H9 (cell line): ENCODE measurements around the gene AIF1L. TPM values are rescaled to one million over a fixed set of nuclear protein-coding genes. Genes with fewer than 3 reads are reported as not detected.

ENCODE experiments used
- DNase-seq: peaks from one replicate; pipeline ENCODE4 v3.0.0-alpha.2; 2017
- H2AFZ ChIP-seq: one replicate; pipeline ENCODE4 v1.6.1; 2013; ENCODE audit warnings: mild to moderate bottlenecking, low read length, control low read depth, moderate library complexity
- H2AK5ac ChIP-seq: 2 replicates; pipeline ENCODE4 v1.6.1; 2013; ENCODE audit warnings: low read length, control low read depth, mixed read lengths; ENCODE audit not compliant: insufficient read length
- H2BK120ac ChIP-seq: one replicate; pipeline ENCODE4 v1.6.1; 2013; ENCODE audit warnings: low read depth, mild to moderate bottlenecking, low read length, control low read depth, inconsistent platforms; ENCODE audit not compliant: poor library complexity, severe bottlenecking
- H2BK12ac ChIP-seq: 2 replicates; pipeline ENCODE4 v1.6.1; 2013; ENCODE audit warnings: low read length, control low read depth, mixed read lengths, low read depth; ENCODE audit not compliant: insufficient read length
- H2BK15ac ChIP-seq: 2 replicates; pipeline ENCODE4 v1.6.1; 2013; ENCODE audit warnings: low read depth, low read length, control low read depth
- H2BK20ac ChIP-seq: one replicate; pipeline ENCODE4 v1.6.1; 2013; ENCODE audit warnings: low read depth, mild to moderate bottlenecking, low read length, control low read depth, inconsistent platforms; ENCODE audit not compliant: poor library complexity, severe bottlenecking
- H2BK5ac ChIP-seq: 2 replicates; pipeline ENCODE4 v1.6.1; 2013; ENCODE audit warnings: low read length, control low read depth, mixed read lengths; ENCODE audit not compliant: insufficient read length
- H3K14ac ChIP-seq: 2 replicates; pipeline ENCODE4 v1.6.1; 2013; ENCODE audit warnings: low read length, control low read depth; ENCODE audit not compliant: insufficient read depth
- H3K18ac ChIP-seq: 2 replicates; pipeline ENCODE4 v1.6.1; 2013; ENCODE audit warnings: low read depth, mild to moderate bottlenecking, mixed read lengths, low read length, control low read depth; ENCODE audit not compliant: insufficient read length
- H3K23ac ChIP-seq: 2 replicates; pipeline ENCODE4 v1.6.1; 2013; ENCODE audit warnings: low read length, control low read depth, mixed read lengths, low read depth; ENCODE audit not compliant: insufficient read length
- H3K23me2 ChIP-seq: 2 replicates; pipeline ENCODE4 v1.6.1; 2013; ENCODE audit warnings: low read depth, mild to moderate bottlenecking, mixed read lengths, low read length, control low read depth; ENCODE audit not compliant: insufficient read length, poor library complexity, severe bottlenecking
- H3K27ac ChIP-seq: 2 replicates; pipeline ENCODE4 v1.5.1; 2013; ENCODE audit warnings: low read length, control low read depth, mixed read lengths, low read depth; ENCODE audit not compliant: insufficient read length
- H3K27me3 ChIP-seq: 2 replicates; pipeline ENCODE4 v1.6.1; 2013; ENCODE audit warnings: low read length, control low read depth, inconsistent platforms; ENCODE audit not compliant: insufficient read depth
- H3K4ac ChIP-seq: 2 replicates; pipeline ENCODE4 v1.6.1; 2013; ENCODE audit warnings: low read depth, mild to moderate bottlenecking, control low read depth, inconsistent platforms, low read length, moderate library complexity
- H3K4me1 ChIP-seq: 2 replicates; pipeline ENCODE4 v1.6.1; 2013; ENCODE audit warnings: low read length, control low read depth, inconsistent platforms; ENCODE audit not compliant: insufficient read depth
- H3K4me2 ChIP-seq: 2 replicates; pipeline ENCODE4 v1.6.1; 2013; ENCODE audit warnings: low read length, control low read depth, mixed read lengths; ENCODE audit not compliant: insufficient read length, insufficient read depth
- H3K56ac ChIP-seq: 2 replicates; pipeline ENCODE4 v1.6.1; 2013; ENCODE audit warnings: low read depth, mild to moderate bottlenecking, mixed read lengths, low read length, control low read depth; ENCODE audit not compliant: insufficient read length
- H3K79me1 ChIP-seq: 2 replicates; pipeline ENCODE4 v1.6.1; 2013; ENCODE audit warnings: low read depth, mild to moderate bottlenecking, moderate library complexity, low read length, control low read depth, inconsistent platforms; ENCODE audit not compliant: insufficient read depth, poor library complexity, severe bottlenecking
- H3K79me2 ChIP-seq: 2 replicates; pipeline ENCODE4 v1.6.1; 2013; ENCODE audit warnings: low read length, control low read depth, inconsistent platforms; ENCODE audit not compliant: insufficient read depth
- H3K9ac ChIP-seq: 2 replicates; pipeline ENCODE4 v1.6.1; 2013; ENCODE audit warnings: low read length, control low read depth, mixed read lengths; ENCODE audit not compliant: insufficient read length; ENCODE audit errors: extremely low read depth
- H3K9me3 ChIP-seq: one replicate; pipeline ENCODE4 v1.6.1; 2013; ENCODE audit warnings: low read depth, low read length, inconsistent platforms; ENCODE audit not compliant: control insufficient read depth
- H3T11ph ChIP-seq: one replicate; pipeline ENCODE4 v1.6.1; 2013; ENCODE audit warnings: mild to moderate bottlenecking, low read length, control low read depth, inconsistent platforms
- H4K20me1 ChIP-seq: one replicate; pipeline ENCODE4 v1.6.1; 2013; ENCODE audit not compliant: control insufficient read depth, insufficient read length, insufficient read depth
- H4K5ac ChIP-seq: 2 replicates; pipeline ENCODE4 v1.6.1; 2013; ENCODE audit warnings: low read depth, mild to moderate bottlenecking, mixed read lengths, low read length, control low read depth; ENCODE audit not compliant: insufficient read length
- H4K8ac ChIP-seq: replicated peaks from 2 replicates; pipeline ENCODE4 v1.6.1; 2013; ENCODE audit warnings: low read length, control low read depth, mixed read lengths, low read depth; ENCODE audit not compliant: insufficient read length
- H4K91ac ChIP-seq: 2 replicates; pipeline ENCODE4 v1.6.1; 2013; ENCODE audit warnings: low read depth, mild to moderate bottlenecking, moderate library complexity, mixed read lengths, low read length, control low read depth; ENCODE audit not compliant: insufficient read length
- H3K27ac Mint-ChIP-seq, 3 experiments: 2 replicates in 2 of 3; 3 replicates in 1 of 3; pipeline ENCODE4 v1.8.0; 2020 to 2021; ENCODE audit warnings: mixed read lengths in 3 of 3, mild to moderate bottlenecking in 1 of 3, moderate library complexity in 1 of 3
- H3K27me3 Mint-ChIP-seq: 2 replicates; pipeline ENCODE4 v1.8.0; 2021; ENCODE audit warnings: low read depth, mild to moderate bottlenecking, moderate library complexity, mixed read lengths
- H3K36me3 Mint-ChIP-seq, 3 experiments: 2 replicates in 2 of 3; 3 replicates in 1 of 3; pipeline ENCODE4 v1.8.0; 2020 to 2021; ENCODE audit warnings: low read depth in 3 of 3, mixed read lengths in 3 of 3; ENCODE audit not compliant: insufficient read depth in 1 of 3
- H3K4me1 Mint-ChIP-seq, 2 experiments: 2 replicates each; pipeline ENCODE4 v1.8.0; 2020; ENCODE audit warnings: mixed read lengths in 2 of 2
- H3K4me3 Mint-ChIP-seq, 2 experiments: 2 replicates in 1 of 2; 3 replicates in 1 of 2; pipeline ENCODE4 v1.8.0; 2020 to 2021; ENCODE audit warnings: mild to moderate bottlenecking in 2 of 2, mixed read lengths in 2 of 2, moderate library complexity in 1 of 2
- H3K9me3 Mint-ChIP-seq, 2 experiments: 2 replicates in 1 of 2; 3 replicates in 1 of 2; pipeline ENCODE4 v1.8.0; 2020; ENCODE audit warnings: mild to moderate bottlenecking in 2 of 2, mixed read lengths in 2 of 2, moderate library complexity in 1 of 2
- WGBS: extraction: QIAGEN DNeasy Blood & Tissue Kit; methylation state at CpG from one replicate; pipeline ENCODE4 v1.1.7; 2013; ENCODE audit warnings: missing lambda C conversion rate, low lambda C conversion rate, mixed read lengths; ENCODE audit not compliant: insufficient read length; ENCODE audit errors: extremely low coverage; 5-methylcytosine and 5-hydroxymethylcytosine counted together
- total RNA-seq: library from RNA; stranded (reverse); gene quantifications from 2 replicates; pipeline ENCODE4 v1.2.1, GENCODE V29; 2021
- TF ChIP-seq, protein P1 (sequence below): fragments of 200-600 bp; sonication (generic); conservative IDR thresholded peaks from 3 replicates; pipeline ENCODE4 v1.8.0; 2021; ENCODE audit warnings: antibody characterized with exemption, mild to moderate bottlenecking

AIF1L gene
- total RNA-seq, 1 experiment from 2014 or later = 122 TPM

DNA sequence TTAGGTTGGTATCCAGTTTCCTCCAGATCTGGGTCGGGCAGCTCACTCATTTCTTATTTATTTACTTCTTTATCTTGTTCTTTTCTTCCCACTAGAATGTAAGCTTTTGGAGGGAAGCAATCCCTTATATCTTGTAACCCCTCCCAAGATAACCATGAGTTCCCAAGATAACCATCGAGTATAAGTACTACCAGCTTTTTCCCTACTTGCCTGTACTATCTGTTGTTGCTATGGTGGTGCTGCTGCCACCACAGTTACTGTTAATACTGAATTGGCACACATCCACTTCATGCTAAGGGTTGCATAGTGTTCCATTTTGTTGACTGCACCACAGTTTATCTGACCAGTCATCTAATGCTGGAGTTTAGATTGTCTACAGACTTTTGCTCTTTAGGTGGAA lies 48.9 kb downstream of the AIF1L start:
- Histone ChIP-seq H3K79me2 (no peaks in the 10 kb centered on the region), H2BK20ac (no peak overlapping the region), H3K56ac (no peak overlapping the region), H2AFZ (no peak overlapping the region), H3K27ac (no peak overlapping the region), H3K9ac (no peak overlapping the region), H3K23ac (no peak overlapping the region), H3K4ac (no peak overlapping the region), H2BK15ac (no peak overlapping the region), H3K79me1 (no peaks in the 10 kb centered on the region), H2BK120ac (no peak overlapping the region), H4K91ac (no peak overlapping the region), H3K4me2 (no peak overlapping the region), H4K5ac (no peak overlapping the region), H3K4me1 (no peaks in the 10 kb centered on the region), H2BK5ac (no peak overlapping the region), H4K20me1 (no peaks in the 10 kb centered on the region), H4K8ac (no peak overlapping the region), H3K14ac (no peak overlapping the region), H2AK5ac (no peak overlapping the region), H3K9me3 (no peaks in the 10 kb centered on the region), H3K27me3 (no peaks in the 10 kb centered on the region), H2BK12ac (no peak overlapping the region), H3K18ac (no peak overlapping the region), H3T11ph (no peak overlapping the region), H3K23me2 (no peaks in the 10 kb centered on the region)
- Mint-ChIP-seq H3K4me1 (peaks cover 0 to 11% of the 10 kb centered on the region in 2 experiments; a peak in 2 of 4 replicates), H3K27me3 (no peaks in the 10 kb centered on the region), H3K4me3 (no peak overlapping the region), H3K9me3 (no peaks in the 10 kb centered on the region), H3K27ac (no peak overlapping the region), H3K36me3 (peaks cover 34 to 90% (median 78%) of the 10 kb centered on the region in 3 experiments; a peak in 6 of 7 replicates)
- no CpG with 5 or more reads among the region's 2 CpGs for WGBS
- TF ChIP-seq, protein P1, sequence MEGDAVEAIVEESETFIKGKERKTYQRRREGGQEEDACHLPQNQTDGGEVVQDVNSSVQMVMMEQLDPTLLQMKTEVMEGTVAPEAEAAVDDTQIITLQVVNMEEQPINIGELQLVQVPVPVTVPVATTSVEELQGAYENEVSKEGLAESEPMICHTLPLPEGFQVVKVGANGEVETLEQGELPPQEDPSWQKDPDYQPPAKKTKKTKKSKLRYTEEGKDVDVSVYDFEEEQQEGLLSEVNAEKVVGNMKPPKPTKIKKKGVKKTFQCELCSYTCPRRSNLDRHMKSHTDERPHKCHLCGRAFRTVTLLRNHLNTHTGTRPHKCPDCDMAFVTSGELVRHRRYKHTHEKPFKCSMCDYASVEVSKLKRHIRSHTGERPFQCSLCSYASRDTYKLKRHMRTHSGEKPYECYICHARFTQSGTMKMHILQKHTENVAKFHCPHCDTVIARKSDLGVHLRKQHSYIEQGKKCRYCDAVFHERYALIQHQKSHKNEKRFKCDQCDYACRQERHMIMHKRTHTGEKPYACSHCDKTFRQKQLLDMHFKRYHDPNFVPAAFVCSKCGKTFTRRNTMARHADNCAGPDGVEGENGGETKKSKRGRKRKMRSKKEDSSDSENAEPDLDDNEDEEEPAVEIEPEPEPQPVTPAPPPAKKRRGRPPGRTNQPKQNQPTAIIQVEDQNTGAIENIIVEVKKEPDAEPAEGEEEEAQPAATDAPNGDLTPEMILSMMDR = no peak
- no peak for DNase-seq
